VCaP (cell line): ENCODE results near the gene INTS11.

Experiments
- H3K27ac ChIP-seq: fragments of 450-650 bp; 2 replicates; pipeline ENCODE4 v1.5.1; 2017
- TF ChIP-seq, protein P1 (sequence below): fragments of 450-650 bp; conservative IDR thresholded peaks from 2 replicates; pipeline ENCODE4 v1.5.1; 2017; ENCODE audit warnings: mild to moderate bottlenecking, moderate library complexity

The INTS11 gene

GRCh38 chr1:1315435-1315954 lies 9.0 kb downstream of the INTS11 start:
- no peak overlapping the region for H3K27ac ChIP-seq
- TF ChIP-seq, protein P1, sequence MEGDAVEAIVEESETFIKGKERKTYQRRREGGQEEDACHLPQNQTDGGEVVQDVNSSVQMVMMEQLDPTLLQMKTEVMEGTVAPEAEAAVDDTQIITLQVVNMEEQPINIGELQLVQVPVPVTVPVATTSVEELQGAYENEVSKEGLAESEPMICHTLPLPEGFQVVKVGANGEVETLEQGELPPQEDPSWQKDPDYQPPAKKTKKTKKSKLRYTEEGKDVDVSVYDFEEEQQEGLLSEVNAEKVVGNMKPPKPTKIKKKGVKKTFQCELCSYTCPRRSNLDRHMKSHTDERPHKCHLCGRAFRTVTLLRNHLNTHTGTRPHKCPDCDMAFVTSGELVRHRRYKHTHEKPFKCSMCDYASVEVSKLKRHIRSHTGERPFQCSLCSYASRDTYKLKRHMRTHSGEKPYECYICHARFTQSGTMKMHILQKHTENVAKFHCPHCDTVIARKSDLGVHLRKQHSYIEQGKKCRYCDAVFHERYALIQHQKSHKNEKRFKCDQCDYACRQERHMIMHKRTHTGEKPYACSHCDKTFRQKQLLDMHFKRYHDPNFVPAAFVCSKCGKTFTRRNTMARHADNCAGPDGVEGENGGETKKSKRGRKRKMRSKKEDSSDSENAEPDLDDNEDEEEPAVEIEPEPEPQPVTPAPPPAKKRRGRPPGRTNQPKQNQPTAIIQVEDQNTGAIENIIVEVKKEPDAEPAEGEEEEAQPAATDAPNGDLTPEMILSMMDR = no peak

DNA sequence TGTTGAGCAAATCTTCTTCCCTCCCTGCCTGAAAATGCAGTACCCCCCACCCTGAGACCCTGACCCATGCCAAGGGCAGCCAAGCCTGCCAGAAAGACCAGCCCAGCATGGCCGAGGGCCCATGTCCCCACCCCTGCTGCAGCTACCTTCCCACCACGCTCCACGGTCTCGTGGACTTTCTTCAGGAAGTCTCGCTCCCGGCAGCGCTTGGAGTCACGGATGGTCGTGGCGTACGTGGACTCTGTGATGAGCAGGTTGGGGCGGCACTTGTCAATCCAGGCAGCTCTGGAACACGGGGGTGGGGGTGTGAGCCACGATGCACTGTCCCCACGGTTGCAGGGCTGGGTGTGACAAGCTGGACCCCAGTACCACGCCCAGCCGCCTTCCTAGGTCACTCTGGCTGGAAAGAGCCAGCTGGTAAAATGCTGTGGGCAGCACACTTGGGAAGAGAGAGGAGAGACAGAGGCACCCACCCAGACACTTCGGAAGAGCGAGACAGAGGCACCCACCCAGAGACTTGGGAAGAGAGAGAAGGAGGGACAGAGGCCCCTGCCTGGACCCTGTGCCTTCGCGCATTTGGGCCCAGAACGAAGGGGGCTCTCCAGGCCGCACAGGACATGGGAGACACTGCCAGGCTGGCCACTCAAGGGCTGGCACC lies 9.7 kb downstream of the INTS11 start:
- no peak overlapping the region for H3K27ac ChIP-seq

GRCh38 chr1:1314237-1314586 lies 10.2 kb downstream of the INTS11 start:
- TF ChIP-seq, protein P1 = no peak
- no peak overlapping the region for H3K27ac ChIP-seq

More for the DNA sequence above, 9.7 kb downstream of the INTS11 start:
- TF ChIP-seq, protein P1 = no peak

- H3K27ac ChIP-seq = no peak overlapping the region
- TF ChIP-seq, protein P1 = no peak
Observed at GRCh38 chr1:1313500-1314236, 10.8 kb downstream of the INTS11 start.

GRCh38 chr1:1312450-1313314 lies 11.8 kb downstream of the INTS11 start:
- no peak overlapping the region for H3K27ac ChIP-seq
- TF ChIP-seq, protein P1 = no peak

DNA sequence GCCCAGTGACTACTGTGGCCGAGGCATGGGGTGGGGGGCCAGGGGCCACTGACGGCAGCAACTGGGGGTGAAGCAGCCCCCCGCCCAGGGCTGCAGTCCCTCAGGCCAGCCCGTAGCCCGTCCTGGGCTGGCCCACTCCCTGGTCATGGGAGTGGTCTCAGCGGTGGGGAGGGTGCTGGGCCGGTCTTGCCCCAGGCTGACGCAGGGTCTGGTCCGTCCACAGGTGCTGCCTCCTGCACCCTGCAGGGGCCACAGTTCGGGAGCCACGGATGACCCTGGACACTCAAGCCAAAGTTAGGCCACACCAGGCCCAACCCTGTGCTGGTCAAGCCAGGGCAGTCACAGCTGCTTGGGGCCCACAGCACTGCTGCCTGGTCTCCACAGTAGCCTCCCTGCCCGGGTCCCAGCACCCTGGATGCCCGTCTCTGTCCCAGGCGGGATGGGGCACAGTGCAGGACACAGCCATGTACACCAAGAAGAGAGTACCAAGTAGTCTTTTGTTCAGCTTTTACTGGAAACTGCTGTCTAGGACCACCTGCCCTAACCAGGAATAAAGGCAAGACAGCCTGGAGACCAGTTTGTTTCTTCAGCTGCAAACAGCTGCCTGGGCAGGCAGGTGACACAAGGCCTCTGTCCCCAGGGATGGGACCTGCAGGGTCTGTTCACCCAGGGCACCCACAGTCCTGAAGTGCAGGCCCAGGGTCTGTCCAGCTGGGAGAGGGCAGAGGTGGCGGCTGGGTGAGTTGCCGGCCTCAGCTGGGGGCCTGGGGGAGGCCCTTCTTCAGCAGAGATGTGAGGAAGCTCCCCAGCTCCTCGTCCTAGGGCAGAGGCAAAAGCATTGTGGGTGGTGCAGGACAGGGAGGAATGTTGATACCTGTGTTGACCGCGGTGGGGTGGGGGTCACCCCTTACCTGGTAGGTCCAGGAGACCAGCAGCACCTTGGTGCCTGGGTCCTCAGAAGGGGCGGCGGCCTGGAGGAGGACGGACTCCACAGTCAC lies 13.1 kb downstream of the INTS11 start:
- TF ChIP-seq, protein P1 = no peak
- peak overlapping the region; percentile 96 for H3K27ac ChIP-seq
